ENCODE results near the gene IFNG-AS1. TPM values are rescaled to one million over a fixed set of nuclear protein-coding genes. Genes with fewer than 3 reads are reported as not detected.

Gene IFNG-AS1
- polyA plus RNA-seq, 2 of the 4 experiments (the other 2 are of a cell fraction) = not detected

GRCh38 chr12:68012712-68013111 is 23.5 kb downstream of the IFNG-AS1 start:
- ChIA-PET POLR2A (no interaction called here), CTCF (no interaction called here)
- no peak overlapping the region for H3K27ac ChIP-seq
- whole genome bisulfite sequencing (ENCODE audit: missing lambda C conversion rate) = 77% methylated on average over 2 of the region's 2 CpGs
- H3K9me3 ChIP-seq = no peaks in the 10 kb centered on the region
- no peak for ATAC-seq
- TF ChIP-seq JUN (IDR thresholded peaks at IDR 0.05) (no peak), MAZ (IDR thresholded peaks at IDR 0.05; ENCODE audit: borderline replicate concordance, low read depth, low read length) (no peak), POLR2A (IDR thresholded peaks at IDR 0.05; ENCODE audit: low read length) (no peak), CBX2 (IDR thresholded peaks at IDR 0.05; ENCODE audit: borderline replicate concordance, low read depth) (no peak), CTCF (IDR thresholded peaks at IDR 0.05) (no peak), HOXB13 (CRISPR knock-in tag; IDR thresholded peaks at IDR 0.05; ENCODE audit: low read depth) (no peak), KDM5A (IDR thresholded peaks at IDR 0.05) (no peak), EHMT2 (IDR thresholded peaks at IDR 0.05; ENCODE audit: low read depth) (no peak), CEBPB (IDR thresholded peaks at IDR 0.05) (no peak), MAFK (IDR thresholded peaks at IDR 0.05; ENCODE audit: partially characterized antibody) (no peak), REST (IDR thresholded peaks at IDR 0.05) (no peak), FOSL2 (IDR thresholded peaks at IDR 0.05) (no peak), FOSL2 (CRISPR knock-in tag; IDR thresholded peaks at IDR 0.05) (no peak), NFE2L2 (conservative IDR thresholded peaks at IDR 0.05; ENCODE audit: low read length) (no peak), BCL3 (IDR thresholded peaks at IDR 0.05) (no peak), PHF8 (IDR thresholded peaks at IDR 0.05; ENCODE audit: borderline replicate concordance, low read depth) (no peak), TP53 (CRISPR knock-in tag; IDR thresholded peaks at IDR 0.05) (no peak), POLR2AphosphoS2 (conservative IDR thresholded peaks at IDR 0.05; ENCODE audit: low read length) (no peak), NPAS2 (CRISPR knock-in tag; IDR thresholded peaks at IDR 0.05; ENCODE audit: borderline replicate concordance) (no peak), E2F6 (IDR thresholded peaks at IDR 0.05; ENCODE audit: borderline replicate concordance, low read depth) (no peak)
- no peak for FAIRE-seq
- H3K4me1 ChIP-seq = no peaks in the 10 kb centered on the region; the same call in 2 of the 3 replicates
- no peak overlapping the region for H3K4me2 ChIP-seq
- no peak overlapping the region for H3K4me3 ChIP-seq
- no peak for DNase-seq (ENCODE audit: low read depth in 1 of 2, low spot score in 1 of 2)

GRCh38 chr12:68013181-68013580 is 23.9 kb downstream of the IFNG-AS1 start:
- Histone ChIP-seq H3K9me3 (no peaks in the 10 kb centered on the region), H3K27ac (no peak overlapping the region), H3K4me2 (no peak overlapping the region), H3K4me3 (no peak overlapping the region), H3K4me1 (no peaks in the 10 kb centered on the region)
- DNase-seq (ENCODE audit: low read depth in 1 of 2, low spot score in 1 of 2) = no peak
- no peak for ATAC-seq
- ChIA-PET CTCF (no interaction called here), POLR2A (no interaction called here)
- WGBS (ENCODE audit: missing lambda C conversion rate) = 7% methylated on average over 1 of the region's 1 CpG
- no peak for FAIRE-seq
- TF ChIP-seq HDAC2 (IDR thresholded peaks at IDR 0.05) = no peak
- no peak for TF ChIP-seq ESRRA (IDR thresholded peaks at IDR 0.05; ENCODE audit: borderline replicate concordance, low read length)
- no peak for TF ChIP-seq MYC (IDR thresholded peaks at IDR 0.05; ENCODE audit: borderline replicate concordance, low read length)
- TF ChIP-seq RNF2 (IDR thresholded peaks at IDR 0.05; ENCODE audit: borderline replicate concordance, low read depth) = no peak
- TF ChIP-seq ATOH8 (CRISPR knock-in tag; IDR thresholded peaks at IDR 0.05; ENCODE audit: low read depth) = no peak
- no peak for TF ChIP-seq ELK1 (IDR thresholded peaks at IDR 0.05; ENCODE audit: low read depth, low read length)
- no peak for TF ChIP-seq FOSB (CRISPR knock-in tag; IDR thresholded peaks at IDR 0.05)
- TF ChIP-seq CBX2 (IDR thresholded peaks at IDR 0.05; ENCODE audit: borderline replicate concordance, low read depth) = no peak
